HepG2 (cell line): ENCODE measurements around the gene MARF1. TPM values are rescaled to one million over a fixed set of nuclear protein-coding genes. Genes with fewer than 3 reads are reported as not detected.

ENCODE experiments used
- BCL6 ChIP-seq: IDR thresholded peaks from 2 replicates; pipeline ENCODE4 v1.6.1; 2016; ENCODE audit warnings: missing genetic modification reagents, missing compliant biosample characterization
- GTF2F1 ChIP-seq: fragments of 150-350 bp; IDR thresholded peaks from 2 replicates; pipeline ENCODE4 v1.6.1; 2014; ENCODE audit warnings: low read length
- MTA1 ChIP-seq: sonication (generic); formaldehyde crosslinking; IDR thresholded peaks from 2 replicates; pipeline ENCODE4 v1.4.0; 2020; ENCODE audit warnings: missing genetic modification reagents, mild to moderate bottlenecking, borderline replicate concordance
- NFE2L2 ChIP-seq: fragments of 150-350 bp; IDR thresholded peaks from 2 replicates; pipeline ENCODE4 v1.6.1; 2014; ENCODE audit warnings: low read length
- PAF1 ChIP-seq: IDR thresholded peaks from 2 replicates; pipeline ENCODE4 v1.6.1; 2016; ENCODE audit warnings: missing genetic modification reagents, missing compliant biosample characterization
- TAF15 ChIP-seq: fragments of 200-400 bp; formaldehyde crosslinking; IDR thresholded peaks from one replicate; pipeline ENCODE4 v1.6.1; 2018; ENCODE audit warnings: mild to moderate bottlenecking, low read depth, low read length; ENCODE audit not compliant: poor library complexity, severe bottlenecking
- THAP11 ChIP-seq: IDR thresholded peaks from 2 replicates; pipeline ENCODE4 v1.6.1; 2016; ENCODE audit warnings: missing biosample characterization, missing genetic modification reagents
- ZBTB46 ChIP-seq: sonication (generic); formaldehyde crosslinking; IDR thresholded peaks from 2 replicates; pipeline ENCODE4 v1.4.0; 2020; ENCODE audit warnings: mild to moderate bottlenecking, missing genetic modification reagents, borderline replicate concordance
- ZIK1 ChIP-seq: sonication (generic); formaldehyde crosslinking; IDR thresholded peaks from 2 replicates; pipeline ENCODE4 v1.5.0; 2020; ENCODE audit warnings: mild to moderate bottlenecking, low read depth, missing genetic modification reagents, borderline replicate concordance
- ZNF18 ChIP-seq: sonication (generic); formaldehyde crosslinking; IDR thresholded peaks from 2 replicates; pipeline ENCODE4 v1.8.0; 2022; ENCODE audit warnings: mild to moderate bottlenecking, missing genetic modification reagents; ENCODE audit not compliant: insufficient replicate concordance
- ZNF7 ChIP-seq: IDR thresholded peaks from 2 replicates; pipeline ENCODE4 v1.6.1; 2016; ENCODE audit warnings: missing biosample characterization, missing genetic modification reagents
- ZNF772 ChIP-seq: sonication (generic); formaldehyde crosslinking; IDR thresholded peaks from 2 replicates; pipeline ENCODE4 v1.5.0; 2020; ENCODE audit warnings: mild to moderate bottlenecking, missing genetic modification reagents
- ZSCAN12 ChIP-seq: sonication (generic); formaldehyde crosslinking; IDR thresholded peaks from 2 replicates; pipeline ENCODE4 v1.9.0; 2021; ENCODE audit warnings: mild to moderate bottlenecking, missing genetic modification reagents
- polyA plus RNA-seq, 8 experiments: library from polyadenylated mRNA; depleted of rRNA in 3 of 8; stranded (reverse) in 7 of 8; unstranded in 1 of 8; fragments of >200 nt; fragmentation: Illumina TruSeq in 4 of 8; extraction: Trizol in 4 of 8; gene quantifications; 2 replicates each; pipeline versions ENCODE4 v1.2.1 to v1.2.3, GENCODE V29; 2011 to 2016; ENCODE audit warnings: low read depth in 4 of 8, missing spikeins in 1 of 8, mixed read lengths in 1 of 8; ENCODE audit not compliant: insufficient read depth in 1 of 8
- total RNA-seq, 5 experiments: library from RNA; depleted of rRNA; stranded (reverse); fragments of >200 nt; fragmentation: Illumina TruSeq; extraction: Trizol; gene quantifications; 2 replicates each; pipeline ENCODE4 v1.2.3, GENCODE V29; 2016; ENCODE audit warnings: low read depth in 1 of 5
- TF ChIP-seq, protein P1 (sequence below): sonication (generic); formaldehyde crosslinking; IDR thresholded peaks from 2 replicates; pipeline ENCODE4 v1.5.1; 2020; ENCODE audit warnings: mild to moderate bottlenecking, missing genetic modification reagents, moderate library complexity
- TF ChIP-seq, protein P2 (sequence below): sonication (generic); formaldehyde crosslinking; IDR thresholded peaks from 2 replicates; pipeline ENCODE4 v1.5.0; 2020; ENCODE audit warnings: mild to moderate bottlenecking, missing genetic modification reagents
- TF ChIP-seq, protein P3 (sequence below): sonication (generic); formaldehyde crosslinking; IDR thresholded peaks from 2 replicates; pipeline ENCODE4 v1.4.0; 2020; ENCODE audit warnings: missing genetic modification reagents, borderline replicate concordance

The MARF1 gene
- total and polyA plus RNA-seq, 2 of the 13 experiments (the other 11 are each of a cell fraction or from before 2014, with no cell fraction given), result 8.7 to 20.7 TPM

DNA sequence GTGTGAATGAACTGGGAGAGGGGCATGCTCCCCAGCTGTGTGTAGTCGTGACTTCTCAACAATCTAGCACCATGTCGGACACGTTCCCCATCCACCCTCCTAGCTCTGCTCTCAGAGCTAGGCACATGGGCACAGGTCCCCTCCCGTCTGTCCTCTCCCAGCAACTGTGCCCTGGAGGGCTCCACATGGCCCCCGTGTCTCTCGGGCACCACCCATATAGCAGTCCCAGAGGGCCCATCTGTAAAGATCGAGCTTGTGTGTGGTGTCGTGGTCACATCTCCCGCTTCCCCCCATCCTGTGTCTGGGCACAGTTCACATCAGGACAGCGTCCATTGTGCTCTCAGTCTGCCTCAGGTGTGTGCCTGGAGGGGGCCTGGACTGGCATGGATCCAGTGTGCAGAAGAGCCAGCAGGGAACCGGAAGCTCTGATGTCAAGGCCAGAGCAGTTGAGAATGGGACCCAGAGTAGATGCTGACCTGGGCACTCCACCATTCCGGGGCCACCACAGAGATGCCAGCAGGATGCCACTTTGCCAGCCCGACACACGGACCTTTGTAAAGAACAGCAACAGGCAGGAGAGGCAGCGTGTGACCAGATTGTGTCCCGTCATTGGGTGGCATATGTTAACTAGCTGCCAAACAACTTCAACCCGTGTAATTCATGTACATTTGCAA, 55.7 kb downstream of the MARF1 start (continued):
- TF ChIP-seq, protein P1, sequence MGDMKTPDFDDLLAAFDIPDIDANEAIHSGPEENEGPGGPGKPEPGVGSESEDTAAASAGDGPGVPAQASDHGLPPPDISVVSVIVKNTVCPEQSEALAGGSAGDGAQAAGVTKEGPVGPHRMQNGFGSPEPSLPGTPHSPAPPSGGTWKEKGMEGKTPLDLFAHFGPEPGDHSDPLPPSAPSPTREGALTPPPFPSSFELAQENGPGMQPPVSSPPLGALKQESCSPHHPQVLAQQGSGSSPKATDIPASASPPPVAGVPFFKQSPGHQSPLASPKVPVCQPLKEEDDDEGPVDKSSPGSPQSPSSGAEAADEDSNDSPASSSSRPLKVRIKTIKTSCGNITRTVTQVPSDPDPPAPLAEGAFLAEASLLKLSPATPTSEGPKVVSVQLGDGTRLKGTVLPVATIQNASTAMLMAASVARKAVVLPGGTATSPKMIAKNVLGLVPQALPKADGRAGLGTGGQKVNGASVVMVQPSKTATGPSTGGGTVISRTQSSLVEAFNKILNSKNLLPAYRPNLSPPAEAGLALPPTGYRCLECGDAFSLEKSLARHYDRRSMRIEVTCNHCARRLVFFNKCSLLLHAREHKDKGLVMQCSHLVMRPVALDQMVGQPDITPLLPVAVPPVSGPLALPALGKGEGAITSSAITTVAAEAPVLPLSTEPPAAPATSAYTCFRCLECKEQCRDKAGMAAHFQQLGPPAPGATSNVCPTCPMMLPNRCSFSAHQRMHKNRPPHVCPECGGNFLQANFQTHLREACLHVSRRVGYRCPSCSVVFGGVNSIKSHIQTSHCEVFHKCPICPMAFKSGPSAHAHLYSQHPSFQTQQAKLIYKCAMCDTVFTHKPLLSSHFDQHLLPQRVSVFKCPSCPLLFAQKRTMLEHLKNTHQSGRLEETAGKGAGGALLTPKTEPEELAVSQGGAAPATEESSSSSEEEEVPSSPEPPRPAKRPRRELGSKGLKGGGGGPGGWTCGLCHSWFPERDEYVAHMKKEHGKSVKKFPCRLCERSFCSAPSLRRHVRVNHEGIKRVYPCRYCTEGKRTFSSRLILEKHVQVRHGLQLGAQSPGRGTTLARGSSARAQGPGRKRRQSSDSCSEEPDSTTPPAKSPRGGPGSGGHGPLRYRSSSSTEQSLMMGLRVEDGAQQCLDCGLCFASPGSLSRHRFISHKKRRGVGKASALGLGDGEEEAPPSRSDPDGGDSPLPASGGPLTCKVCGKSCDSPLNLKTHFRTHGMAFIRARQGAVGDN (CRISPR knock-in tag), result peak; percentile 59
- TF ChIP-seq ZIK1 (CRISPR knock-in tag), result 0 out of 2 replicates have a peak, but pooled peaks have one; percentile 22
- TF ChIP-seq ZNF772, result no peak
- TF ChIP-seq, protein P2, sequence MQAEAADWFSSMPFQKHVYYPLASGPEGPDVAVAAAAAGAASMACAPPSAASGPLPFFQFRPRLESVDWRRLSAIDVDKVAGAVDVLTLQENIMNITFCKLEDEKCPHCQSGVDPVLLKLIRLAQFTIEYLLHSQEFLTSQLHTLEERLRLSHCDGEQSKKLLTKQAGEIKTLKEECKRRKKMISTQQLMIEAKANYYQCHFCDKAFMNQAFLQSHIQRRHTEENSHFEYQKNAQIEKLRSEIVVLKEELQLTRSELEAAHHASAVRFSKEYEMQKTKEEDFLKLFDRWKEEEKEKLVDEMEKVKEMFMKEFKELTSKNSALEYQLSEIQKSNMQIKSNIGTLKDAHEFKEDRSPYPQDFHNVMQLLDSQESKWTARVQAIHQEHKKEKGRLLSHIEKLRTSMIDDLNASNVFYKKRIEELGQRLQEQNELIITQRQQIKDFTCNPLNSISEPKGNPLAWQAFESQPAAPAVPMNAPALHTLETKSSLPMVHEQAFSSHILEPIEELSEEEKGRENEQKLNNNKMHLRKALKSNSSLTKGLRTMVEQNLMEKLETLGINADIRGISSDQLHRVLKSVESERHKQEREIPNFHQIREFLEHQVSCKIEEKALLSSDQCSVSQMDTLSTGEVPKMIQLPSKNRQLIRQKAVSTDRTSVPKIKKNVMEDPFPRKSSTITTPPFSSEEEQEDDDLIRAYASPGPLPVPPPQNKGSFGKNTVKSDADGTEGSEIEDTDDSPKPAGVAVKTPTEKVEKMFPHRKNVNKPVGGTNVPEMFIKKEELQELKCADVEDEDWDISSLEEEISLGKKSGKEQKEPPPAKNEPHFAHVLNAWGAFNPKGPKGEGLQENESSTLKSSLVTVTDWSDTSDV (CRISPR knock-in tag), result no peak
- no peak for TF ChIP-seq ZSCAN12
- TF ChIP-seq NFE2L2, result no peak
- TF ChIP-seq PAF1 (CRISPR knock-in tag), result no peak
- TF ChIP-seq TAF15, result no peak
- no peak for TF ChIP-seq THAP11
- TF ChIP-seq BCL6 (CRISPR knock-in tag), result no peak
- no peak for TF ChIP-seq ZBTB46 (CRISPR knock-in tag)
- TF ChIP-seq GTF2F1, result no peak
- no peak for TF ChIP-seq ZNF18 (CRISPR knock-in tag)
- no peak for TF ChIP-seq MTA1 (CRISPR knock-in tag)
- TF ChIP-seq, protein P3, sequence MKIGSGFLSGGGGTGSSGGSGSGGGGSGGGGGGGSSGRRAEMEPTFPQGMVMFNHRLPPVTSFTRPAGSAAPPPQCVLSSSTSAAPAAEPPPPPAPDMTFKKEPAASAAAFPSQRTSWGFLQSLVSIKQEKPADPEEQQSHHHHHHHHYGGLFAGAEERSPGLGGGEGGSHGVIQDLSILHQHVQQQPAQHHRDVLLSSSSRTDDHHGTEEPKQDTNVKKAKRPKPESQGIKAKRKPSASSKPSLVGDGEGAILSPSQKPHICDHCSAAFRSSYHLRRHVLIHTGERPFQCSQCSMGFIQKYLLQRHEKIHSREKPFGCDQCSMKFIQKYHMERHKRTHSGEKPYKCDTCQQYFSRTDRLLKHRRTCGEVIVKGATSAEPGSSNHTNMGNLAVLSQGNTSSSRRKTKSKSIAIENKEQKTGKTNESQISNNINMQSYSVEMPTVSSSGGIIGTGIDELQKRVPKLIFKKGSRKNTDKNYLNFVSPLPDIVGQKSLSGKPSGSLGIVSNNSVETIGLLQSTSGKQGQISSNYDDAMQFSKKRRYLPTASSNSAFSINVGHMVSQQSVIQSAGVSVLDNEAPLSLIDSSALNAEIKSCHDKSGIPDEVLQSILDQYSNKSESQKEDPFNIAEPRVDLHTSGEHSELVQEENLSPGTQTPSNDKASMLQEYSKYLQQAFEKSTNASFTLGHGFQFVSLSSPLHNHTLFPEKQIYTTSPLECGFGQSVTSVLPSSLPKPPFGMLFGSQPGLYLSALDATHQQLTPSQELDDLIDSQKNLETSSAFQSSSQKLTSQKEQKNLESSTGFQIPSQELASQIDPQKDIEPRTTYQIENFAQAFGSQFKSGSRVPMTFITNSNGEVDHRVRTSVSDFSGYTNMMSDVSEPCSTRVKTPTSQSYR (CRISPR knock-in tag), result no peak
- no peak for TF ChIP-seq ZNF7 (CRISPR knock-in tag)
- TF ChIP-seq, all 625 proteins: peak for 5
